ENCODE measurements around the gene TNS3.

- TF ChIP-seq EZH2 (optimal IDR thresholded peaks at IDR 0.05; ENCODE audit: low read depth, low read length) (no peak), CTCF (IDR thresholded peaks at IDR 0.05; ENCODE audit: low read length) (no peak)
These were observed 173.2 kb downstream of the TNS3 start for GRCh38 chr7:47408675-47409074.
